DMS79 treated with DMSO at 0.1 percent for 48 hours (cell line): ENCODE measurements around the gene TAS1R1.

Experiments
- DNase-seq: peaks from one replicate; lab custom pipeline; 2025; lab: John Stamatoyannopoulos, UW

TAS1R1 gene

DNA sequence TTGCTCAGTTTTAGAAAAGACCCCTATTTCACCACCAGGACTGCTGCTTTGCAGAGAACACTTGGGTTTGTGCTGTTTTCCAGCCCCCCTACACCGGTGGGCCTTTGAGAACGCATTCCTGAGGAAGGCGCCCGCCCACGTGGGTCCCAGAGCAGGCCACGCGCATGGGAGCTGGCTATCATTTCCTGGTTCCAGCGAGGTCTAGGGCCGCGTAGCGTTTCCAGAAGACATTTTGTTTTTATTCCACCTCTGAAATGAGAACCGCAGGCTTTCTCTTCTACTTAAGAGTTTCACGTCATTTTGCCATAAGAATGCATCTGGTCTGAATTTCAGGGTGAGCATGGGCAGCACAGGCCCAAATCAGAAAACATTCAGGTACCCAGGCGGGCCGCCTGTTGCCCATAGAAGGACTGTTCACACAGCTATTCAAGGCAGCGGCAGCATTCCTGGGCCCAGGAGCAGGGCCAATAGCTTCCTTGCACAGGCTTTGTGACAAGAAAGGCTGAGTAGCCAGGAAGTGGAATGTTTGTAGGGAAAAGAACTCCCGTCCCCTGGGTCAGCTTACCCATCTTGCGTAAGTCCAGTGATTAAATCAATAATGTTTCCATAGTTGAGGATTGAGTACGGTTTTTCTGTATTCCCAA is 48.9 kb downstream of the TAS1R1 start:
- DNase-seq, result no peak

DNA sequence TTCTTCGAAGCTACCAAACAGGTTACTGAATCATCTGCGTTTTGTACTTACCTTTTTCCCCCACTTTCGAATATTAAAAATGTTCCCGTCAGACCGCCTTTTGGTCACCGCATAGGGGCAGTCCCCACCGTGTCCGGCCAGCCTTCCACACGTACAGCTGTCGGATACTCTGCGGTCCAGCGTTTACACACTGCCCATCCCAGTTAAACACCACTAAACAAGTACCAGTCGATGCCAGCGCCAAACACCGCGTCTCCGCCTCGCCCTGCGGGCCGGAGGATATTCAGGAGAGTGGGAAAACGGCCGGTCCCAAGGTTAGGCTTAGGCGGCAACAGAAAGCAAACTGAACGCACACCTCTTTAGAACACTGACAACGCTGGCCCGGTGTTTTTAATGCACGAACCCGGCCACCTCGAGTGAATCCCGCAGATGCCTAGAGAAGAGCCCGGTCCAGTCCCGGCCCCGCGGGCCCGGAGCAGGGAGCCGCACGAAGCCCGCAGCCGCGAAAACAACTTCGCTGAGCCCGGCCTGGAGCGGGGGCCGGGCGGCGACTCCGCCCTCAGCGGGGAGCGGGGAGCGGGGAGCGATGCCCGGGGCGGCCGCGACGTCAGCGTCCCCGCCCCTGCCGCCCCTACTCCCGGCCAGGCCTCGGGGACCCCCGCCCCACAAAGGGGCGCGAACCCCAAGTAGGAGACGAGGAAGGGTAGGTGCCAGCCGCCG is 57.7 kb downstream of the TAS1R1 start:
- peak; percentile 57 for DNase-seq

DNA sequence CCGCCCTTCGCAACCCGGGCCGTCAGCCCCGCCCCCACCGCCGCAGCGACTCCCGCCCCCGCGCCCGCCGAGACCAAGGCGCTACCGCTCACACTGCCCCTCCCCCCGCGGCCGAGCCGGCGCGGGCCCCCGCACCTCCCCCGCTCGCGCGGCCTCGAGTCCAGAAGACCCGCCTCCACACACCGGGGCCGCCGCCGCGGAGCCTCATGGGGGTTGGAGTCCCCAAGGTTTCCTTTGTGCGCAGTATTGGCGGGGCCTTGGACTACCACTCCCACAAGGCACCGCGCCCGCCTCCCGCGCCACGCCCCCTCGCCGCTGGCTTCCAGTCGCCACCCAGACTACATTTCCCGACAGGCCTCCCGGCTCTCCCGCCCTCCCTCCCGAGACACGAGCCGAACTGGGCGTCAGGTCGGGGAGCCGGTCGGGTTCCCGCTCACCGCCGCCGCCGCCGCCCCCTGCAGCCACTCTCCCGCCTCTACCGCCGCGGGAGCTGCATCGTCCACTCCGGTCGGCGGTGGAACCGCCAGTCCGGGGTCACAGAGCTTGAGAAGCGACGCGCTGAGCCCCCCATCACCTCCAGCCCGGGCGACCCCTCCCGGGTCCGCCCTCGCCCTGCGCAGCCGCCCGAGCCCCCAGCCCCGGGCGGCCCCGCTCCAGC is 58.4 kb downstream of the TAS1R1 start, which contains the start of gene PHF13:
TSS of gene PHF13 (plus strand) at position 371 of the 658 bp plus-strand sequence. CDS start 336 bp downstream, outside the sequence.
- DNase-seq, result peak; percentile 98

- DNase-seq, result no peak
Observed at GRCh38 chr1:6614019-6614928, 59.2 kb downstream of the TAS1R1 start.

GRCh38 chr1:6614929-6615785 is 60.0 kb downstream of the TAS1R1 start:
- DNase-seq, result no peak

DNA sequence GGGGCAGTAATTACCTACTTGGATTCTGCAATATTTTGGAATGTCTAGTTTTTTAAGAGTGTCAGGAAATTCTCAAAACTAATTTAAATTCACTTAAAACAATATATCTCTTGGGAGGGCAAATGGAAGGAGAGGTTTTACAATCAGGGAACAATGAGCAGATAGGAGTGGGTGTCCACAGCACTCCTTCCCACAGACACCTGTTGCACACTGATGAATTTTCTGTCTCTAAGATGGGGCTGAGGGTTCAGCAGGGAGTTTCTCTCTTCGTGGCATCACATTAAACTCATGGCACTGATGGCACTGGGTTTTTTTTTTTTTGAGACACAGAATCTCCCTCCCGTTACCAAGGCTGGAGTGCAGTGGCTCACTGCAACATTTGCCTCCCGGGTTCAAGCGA is 63.9 kb downstream of the TAS1R1 start:
- no peak for DNase-seq

DNA sequence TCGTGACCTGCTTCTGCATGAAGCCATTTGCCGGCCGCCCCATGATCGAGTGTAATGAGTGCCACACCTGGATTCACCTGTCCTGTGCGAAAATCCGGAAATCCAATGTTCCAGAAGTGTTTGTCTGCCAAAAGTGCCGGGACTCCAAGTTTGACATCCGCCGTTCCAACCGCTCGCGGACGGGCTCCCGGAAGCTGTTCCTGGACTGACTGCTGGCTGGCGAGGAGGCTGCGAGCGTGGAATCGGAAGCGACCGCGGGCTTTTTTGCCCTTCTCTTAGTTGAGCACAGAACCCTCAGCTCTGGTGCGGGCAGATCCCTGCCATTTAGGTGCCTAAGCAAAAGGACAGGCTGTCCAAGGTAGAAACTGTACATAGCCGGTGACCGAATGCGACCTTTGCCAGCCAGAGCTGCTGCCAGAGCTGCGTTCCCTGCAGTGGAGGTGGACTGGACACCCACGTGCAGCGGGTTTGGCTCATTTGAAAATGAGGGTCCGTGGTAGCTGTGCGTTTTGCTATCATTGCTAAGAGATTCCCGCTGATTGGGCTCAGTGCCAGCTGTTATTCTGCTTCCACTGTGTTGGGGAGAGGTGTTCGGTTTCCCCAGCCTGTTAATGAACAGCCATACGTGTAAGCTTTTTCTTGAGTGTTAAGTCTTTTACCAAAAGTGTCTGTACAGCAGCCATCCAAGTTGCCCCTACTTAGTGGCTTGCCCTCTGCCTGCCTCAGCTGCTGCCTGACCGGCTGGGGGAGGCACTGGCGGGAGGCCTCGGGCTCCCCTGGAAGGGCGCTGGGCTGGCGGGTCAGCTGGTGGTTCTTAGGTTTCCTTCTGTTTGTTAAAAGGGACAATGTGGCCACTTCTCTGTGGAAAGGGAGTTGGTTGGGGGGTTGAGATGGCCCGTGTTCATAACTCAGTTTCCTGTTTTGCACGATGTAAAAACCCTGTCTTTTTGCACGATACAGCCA is 66.6 kb downstream of the TAS1R1 start:
- no peak for DNase-seq

DNA sequence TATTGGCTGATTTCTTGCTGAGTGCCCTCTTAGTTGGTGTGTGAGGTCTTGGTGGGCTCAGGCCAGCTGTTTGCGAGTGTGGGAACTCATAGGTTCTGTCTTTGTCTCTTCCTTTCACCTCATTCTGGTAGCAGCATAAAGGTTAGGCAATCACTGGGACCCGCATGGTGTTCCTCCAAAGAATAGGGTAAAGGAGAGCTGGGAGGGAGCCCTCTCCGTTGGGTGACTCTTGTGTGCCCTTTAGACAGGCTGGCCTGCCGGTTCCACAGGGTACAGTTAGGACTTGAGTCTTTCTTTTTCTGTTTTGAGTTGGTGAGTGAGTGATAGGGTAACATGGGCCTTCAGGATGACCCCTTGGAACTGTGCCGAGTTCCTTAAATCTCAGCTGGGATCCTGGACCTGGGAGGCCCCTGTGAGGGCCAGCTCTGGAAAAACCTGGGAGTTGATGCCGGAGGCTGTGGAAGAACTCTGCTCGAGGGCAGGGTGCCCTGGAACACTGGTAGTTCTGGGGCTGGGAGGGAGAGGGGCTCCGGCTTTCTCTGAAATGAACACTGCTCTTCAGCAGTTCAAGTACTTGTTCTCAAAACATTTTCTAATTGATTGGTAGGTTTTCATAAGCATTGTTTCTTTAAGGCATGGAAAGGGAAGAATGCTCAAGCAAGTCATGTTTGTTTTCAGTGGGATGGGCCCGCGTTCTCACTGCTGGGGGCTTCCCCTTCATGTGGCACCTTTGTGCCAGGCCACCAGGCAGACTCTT is 67.5 kb downstream of the TAS1R1 start:
- no peak for DNase-seq

DNA sequence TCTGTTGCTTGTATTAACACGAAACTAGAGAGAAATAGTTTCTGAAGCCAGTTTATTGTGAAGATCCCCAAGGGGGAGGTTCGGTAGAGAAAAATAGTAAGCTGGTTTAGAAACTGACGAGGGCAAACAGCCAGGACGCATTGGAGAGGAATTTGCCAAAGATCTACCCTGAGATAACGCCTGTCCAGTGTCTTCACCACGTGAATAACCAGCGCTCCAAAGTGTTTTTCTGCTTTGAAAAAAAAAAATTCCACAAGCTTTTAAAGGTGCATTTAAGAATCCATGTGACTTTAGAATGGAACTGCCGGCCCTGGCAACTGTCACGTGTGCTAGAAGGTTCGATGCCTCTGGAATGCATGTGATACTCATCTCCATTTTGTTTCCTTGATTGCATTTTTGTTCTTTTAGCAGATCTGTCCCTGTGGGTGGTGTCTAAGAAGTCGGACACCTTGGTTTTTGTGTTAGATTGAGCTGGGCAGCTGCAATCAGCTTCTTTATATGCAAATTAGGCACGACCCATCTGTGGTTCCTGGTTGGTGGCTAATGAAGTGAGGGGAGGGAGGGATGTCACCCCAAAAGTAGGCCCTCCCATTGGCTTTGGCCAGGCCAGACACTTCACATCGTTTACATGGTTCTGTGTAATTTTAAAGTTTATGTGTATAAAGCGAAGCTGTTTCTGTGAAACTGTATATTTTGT is 68.3 kb downstream of the TAS1R1 start:
- no peak for DNase-seq

DNA sequence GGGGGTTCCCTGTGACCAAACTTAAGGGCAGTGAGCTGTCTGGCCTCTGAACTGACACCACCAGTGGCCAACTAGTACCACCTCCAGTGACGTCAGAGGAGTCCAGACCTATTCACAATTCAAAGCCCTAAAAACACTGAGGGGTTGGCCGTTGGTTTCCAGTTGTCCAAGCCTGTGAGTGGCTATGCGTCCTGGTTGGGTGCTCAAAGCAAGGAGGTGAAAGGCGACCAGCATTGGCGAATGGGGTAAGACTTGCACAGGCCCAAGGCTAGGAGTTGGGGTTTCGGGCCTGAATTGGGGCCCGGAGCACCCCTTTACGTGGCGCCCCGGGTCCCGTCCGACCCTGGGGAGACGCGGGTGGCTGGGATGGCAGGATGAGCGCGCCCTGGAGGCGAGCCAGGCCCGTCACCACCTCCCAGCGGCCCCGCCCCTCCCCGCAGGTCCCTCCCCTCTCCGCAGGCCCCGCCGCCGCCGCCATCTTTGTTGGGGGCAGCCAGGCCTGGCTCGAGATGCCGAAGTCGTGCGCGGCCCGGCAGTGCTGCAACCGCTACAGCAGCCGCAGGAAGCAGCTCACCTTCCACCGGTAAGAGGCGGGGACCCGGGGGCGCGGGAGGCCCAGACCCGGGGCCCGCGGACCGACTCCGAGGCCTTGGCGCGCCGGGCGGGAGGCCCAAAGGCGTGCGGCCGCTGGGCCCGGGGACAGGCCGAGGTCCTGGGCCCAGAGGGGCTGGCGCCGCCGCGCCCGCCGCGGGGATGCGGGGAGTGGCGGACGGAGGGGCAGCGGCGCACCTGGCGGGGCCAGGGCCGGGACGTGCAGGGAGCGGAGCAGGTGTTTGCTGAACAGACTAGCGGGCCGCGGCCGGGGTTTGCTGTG is 69.8 kb downstream of the TAS1R1 start, which contains the start of gene THAP3:
TSS of gene THAP3 (plus strand) at position 159 of the 874 bp plus-strand sequence. CDS start at position 510, 351 bp downstream.
- peak; percentile 65 for DNase-seq

GRCh38 chr1:6625584-6626149 is 70.6 kb downstream of the TAS1R1 start:
- no peak for DNase-seq

GRCh38 chr1:6627031-6627430 is 71.9 kb downstream of the TAS1R1 start:
- DNase-seq, result no peak

- no peak for DNase-seq
Observed at GRCh38 chr1:6627841-6628545, 72.9 kb downstream of the TAS1R1 start.

GRCh38 chr1:6628971-6629479 is 73.9 kb downstream of the TAS1R1 start:
- DNase-seq, result no peak
